ENCODE data around the gene AIFM3. TPM values are rescaled to one million over a fixed set of nuclear protein-coding genes. Genes with fewer than 3 reads are reported as not detected.

Gene AIFM3
- total RNA-seq, 1 experiment from 2014 or later = 2.6 TPM

DNA sequence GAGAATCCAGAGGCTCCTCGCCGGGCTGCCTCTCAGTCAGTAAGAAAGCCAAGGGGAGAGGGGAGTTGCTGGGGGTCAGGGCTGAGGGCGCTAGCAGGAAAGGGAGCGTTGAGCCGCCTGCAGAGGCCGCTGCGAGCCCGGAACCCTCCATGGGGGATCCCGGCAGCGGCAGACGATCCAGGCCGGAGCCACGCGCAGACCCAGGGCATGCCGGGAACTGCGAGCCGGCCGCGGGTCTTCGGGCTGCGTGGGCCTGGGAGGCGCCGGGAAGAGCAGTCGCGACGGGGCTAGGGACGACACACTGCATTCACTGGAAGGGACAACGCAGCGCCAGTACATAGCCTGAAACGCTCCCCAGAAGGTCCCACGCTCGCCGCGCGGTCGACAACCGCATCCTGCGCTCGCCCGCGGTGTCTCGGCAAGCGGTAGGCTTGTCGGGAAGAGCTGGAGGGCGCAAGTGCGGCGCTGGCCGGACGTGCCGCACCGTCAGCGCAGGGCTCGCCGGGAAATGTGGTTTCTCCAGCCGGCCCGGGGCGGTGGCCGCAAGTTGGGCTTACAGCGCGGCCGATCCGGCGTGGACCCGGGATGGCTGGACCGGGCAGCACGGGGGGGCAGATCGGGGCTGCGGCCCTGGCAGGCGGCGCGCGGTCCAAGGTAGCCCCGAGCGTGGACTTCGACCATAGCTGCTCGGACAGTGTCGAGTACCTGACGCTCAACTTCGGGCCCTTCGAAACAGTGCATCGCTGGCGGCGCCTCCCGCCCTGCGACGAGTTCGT, 14.9 kb downstream of the AIFM3 start, which contains the start of gene LZTR1 (continued):
- TF ChIP-seq, protein P1, sequence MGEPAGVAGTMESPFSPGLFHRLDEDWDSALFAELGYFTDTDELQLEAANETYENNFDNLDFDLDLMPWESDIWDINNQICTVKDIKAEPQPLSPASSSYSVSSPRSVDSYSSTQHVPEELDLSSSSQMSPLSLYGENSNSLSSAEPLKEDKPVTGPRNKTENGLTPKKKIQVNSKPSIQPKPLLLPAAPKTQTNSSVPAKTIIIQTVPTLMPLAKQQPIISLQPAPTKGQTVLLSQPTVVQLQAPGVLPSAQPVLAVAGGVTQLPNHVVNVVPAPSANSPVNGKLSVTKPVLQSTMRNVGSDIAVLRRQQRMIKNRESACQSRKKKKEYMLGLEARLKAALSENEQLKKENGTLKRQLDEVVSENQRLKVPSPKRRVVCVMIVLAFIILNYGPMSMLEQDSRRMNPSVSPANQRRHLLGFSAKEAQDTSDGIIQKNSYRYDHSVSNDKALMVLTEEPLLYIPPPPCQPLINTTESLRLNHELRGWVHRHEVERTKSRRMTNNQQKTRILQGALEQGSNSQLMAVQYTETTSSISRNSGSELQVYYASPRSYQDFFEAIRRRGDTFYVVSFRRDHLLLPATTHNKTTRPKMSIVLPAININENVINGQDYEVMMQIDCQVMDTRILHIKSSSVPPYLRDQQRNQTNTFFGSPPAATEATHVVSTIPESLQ (CRISPR knock-in tag; IDR thresholded peaks at IDR 0.05) = no peak
- TF ChIP-seq ZNF232 (CRISPR knock-in tag; IDR thresholded peaks at IDR 0.05) (peak; percentile 77; the same call in 1 of the 2 replicates), SMAD3 (CRISPR knock-in tag; IDR thresholded peaks at IDR 0.05; ENCODE audit: borderline replicate concordance) (0 out of 2 replicates have a peak, but pooled peaks have one; percentile 40), CREB1 (CRISPR knock-in tag; IDR thresholded peaks at IDR 0.05) (peak; percentile 35; the same call in 1 of the 2 replicates), ESRRA (CRISPR knock-in tag; IDR thresholded peaks at IDR 0.05; ENCODE audit: borderline replicate concordance) (peak; percentile 28; the same call in 1 of the 2 replicates), MYBL2 (CRISPR knock-in tag; IDR thresholded peaks at IDR 0.05) (peak; percentile 61; the same call in 1 of the 2 replicates), KAT7 (CRISPR knock-in tag; IDR thresholded peaks at IDR 0.05; ENCODE audit: borderline replicate concordance) (no peak), FOXJ3 (CRISPR knock-in tag; IDR thresholded peaks at IDR 0.05; ENCODE audit: borderline replicate concordance) (no peak), NFYB (CRISPR knock-in tag; conservative IDR thresholded peaks at IDR 0.05; ENCODE audit: low read depth) (0 out of 2 replicates have a peak, but pooled peaks have one; percentile 19), GABPB1 (CRISPR knock-in tag; IDR thresholded peaks at IDR 0.05) (peak; percentile 83), ATF1 (CRISPR knock-in tag; IDR thresholded peaks at IDR 0.05) (no peak), SP1 (CRISPR knock-in tag; conservative IDR thresholded peaks at IDR 0.05) (peak; percentile 76), ZNF416 (CRISPR knock-in tag; IDR thresholded peaks at IDR 0.05) (0 out of 2 replicates have a peak, but pooled peaks have one; percentile 17), FOXK1 (CRISPR knock-in tag; IDR thresholded peaks at IDR 0.05) (peak; percentile 66; the same call in 1 of the 2 replicates), PRRX2 (CRISPR knock-in tag; IDR thresholded peaks at IDR 0.05) (no peak), NFE2L1 (CRISPR knock-in tag; IDR thresholded peaks at IDR 0.05) (peak; percentile 68; the same call in 1 of the 2 replicates), TCF7 (CRISPR knock-in tag; IDR thresholded peaks at IDR 0.05; ENCODE audit: low read depth) (0 out of 2 replicates have a peak, but pooled peaks have one; percentile 30), ZNF219 (CRISPR knock-in tag; IDR thresholded peaks at IDR 0.05; ENCODE audit: borderline replicate concordance) (no peak)
- TF ChIP-seq, protein P2, sequence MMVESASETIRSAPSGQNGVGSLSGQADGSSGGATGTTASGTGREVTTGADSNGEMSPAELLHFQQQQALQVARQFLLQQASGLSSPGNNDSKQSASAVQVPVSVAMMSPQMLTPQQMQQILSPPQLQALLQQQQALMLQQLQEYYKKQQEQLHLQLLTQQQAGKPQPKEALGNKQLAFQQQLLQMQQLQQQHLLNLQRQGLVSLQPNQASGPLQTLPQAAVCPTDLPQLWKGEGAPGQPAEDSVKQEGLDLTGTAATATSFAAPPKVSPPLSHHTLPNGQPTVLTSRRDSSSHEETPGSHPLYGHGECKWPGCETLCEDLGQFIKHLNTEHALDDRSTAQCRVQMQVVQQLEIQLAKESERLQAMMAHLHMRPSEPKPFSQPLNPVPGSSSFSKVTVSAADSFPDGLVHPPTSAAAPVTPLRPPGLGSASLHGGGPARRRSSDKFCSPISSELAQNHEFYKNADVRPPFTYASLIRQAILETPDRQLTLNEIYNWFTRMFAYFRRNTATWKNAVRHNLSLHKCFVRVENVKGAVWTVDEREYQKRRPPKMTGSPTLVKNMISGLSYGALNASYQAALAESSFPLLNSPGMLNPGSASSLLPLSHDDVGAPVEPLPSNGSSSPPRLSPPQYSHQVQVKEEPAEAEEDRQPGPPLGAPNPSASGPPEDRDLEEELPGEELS (CRISPR knock-in tag; IDR thresholded peaks at IDR 0.05) = no peak
- TF ChIP-seq, protein P3, sequence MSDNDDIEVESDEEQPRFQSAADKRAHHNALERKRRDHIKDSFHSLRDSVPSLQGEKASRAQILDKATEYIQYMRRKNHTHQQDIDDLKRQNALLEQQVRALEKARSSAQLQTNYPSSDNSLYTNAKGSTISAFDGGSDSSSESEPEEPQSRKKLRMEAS (CRISPR knock-in tag; IDR thresholded peaks at IDR 0.05) = peak; percentile 98
- TF ChIP-seq, protein P4, sequence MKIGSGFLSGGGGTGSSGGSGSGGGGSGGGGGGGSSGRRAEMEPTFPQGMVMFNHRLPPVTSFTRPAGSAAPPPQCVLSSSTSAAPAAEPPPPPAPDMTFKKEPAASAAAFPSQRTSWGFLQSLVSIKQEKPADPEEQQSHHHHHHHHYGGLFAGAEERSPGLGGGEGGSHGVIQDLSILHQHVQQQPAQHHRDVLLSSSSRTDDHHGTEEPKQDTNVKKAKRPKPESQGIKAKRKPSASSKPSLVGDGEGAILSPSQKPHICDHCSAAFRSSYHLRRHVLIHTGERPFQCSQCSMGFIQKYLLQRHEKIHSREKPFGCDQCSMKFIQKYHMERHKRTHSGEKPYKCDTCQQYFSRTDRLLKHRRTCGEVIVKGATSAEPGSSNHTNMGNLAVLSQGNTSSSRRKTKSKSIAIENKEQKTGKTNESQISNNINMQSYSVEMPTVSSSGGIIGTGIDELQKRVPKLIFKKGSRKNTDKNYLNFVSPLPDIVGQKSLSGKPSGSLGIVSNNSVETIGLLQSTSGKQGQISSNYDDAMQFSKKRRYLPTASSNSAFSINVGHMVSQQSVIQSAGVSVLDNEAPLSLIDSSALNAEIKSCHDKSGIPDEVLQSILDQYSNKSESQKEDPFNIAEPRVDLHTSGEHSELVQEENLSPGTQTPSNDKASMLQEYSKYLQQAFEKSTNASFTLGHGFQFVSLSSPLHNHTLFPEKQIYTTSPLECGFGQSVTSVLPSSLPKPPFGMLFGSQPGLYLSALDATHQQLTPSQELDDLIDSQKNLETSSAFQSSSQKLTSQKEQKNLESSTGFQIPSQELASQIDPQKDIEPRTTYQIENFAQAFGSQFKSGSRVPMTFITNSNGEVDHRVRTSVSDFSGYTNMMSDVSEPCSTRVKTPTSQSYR (CRISPR knock-in tag; IDR thresholded peaks at IDR 0.05) = peak; percentile 84
- TF ChIP-seq, protein P5, sequence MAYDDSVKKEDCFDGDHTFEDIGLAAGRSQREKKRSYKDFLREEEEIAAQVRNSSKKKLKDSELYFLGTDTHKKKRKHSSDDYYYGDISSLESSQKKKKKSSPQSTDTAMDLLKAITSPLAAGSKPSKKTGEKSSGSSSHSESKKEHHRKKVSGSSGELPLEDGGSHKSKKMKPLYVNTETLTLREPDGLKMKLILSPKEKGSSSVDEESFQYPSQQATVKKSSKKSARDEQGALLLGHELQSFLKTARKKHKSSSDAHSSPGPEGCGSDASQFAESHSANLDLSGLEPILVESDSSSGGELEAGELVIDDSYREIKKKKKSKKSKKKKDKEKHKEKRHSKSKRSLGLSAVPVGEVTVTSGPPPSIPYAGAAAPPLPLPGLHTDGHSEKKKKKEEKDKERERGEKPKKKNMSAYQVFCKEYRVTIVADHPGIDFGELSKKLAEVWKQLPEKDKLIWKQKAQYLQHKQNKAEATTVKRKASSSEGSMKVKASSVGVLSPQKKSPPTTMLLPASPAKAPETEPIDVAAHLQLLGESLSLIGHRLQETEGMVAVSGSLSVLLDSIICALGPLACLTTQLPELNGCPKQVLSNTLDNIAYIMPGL (CRISPR knock-in tag; IDR thresholded peaks at IDR 0.05) = peak; percentile 94
- TF ChIP-seq, protein P6, sequence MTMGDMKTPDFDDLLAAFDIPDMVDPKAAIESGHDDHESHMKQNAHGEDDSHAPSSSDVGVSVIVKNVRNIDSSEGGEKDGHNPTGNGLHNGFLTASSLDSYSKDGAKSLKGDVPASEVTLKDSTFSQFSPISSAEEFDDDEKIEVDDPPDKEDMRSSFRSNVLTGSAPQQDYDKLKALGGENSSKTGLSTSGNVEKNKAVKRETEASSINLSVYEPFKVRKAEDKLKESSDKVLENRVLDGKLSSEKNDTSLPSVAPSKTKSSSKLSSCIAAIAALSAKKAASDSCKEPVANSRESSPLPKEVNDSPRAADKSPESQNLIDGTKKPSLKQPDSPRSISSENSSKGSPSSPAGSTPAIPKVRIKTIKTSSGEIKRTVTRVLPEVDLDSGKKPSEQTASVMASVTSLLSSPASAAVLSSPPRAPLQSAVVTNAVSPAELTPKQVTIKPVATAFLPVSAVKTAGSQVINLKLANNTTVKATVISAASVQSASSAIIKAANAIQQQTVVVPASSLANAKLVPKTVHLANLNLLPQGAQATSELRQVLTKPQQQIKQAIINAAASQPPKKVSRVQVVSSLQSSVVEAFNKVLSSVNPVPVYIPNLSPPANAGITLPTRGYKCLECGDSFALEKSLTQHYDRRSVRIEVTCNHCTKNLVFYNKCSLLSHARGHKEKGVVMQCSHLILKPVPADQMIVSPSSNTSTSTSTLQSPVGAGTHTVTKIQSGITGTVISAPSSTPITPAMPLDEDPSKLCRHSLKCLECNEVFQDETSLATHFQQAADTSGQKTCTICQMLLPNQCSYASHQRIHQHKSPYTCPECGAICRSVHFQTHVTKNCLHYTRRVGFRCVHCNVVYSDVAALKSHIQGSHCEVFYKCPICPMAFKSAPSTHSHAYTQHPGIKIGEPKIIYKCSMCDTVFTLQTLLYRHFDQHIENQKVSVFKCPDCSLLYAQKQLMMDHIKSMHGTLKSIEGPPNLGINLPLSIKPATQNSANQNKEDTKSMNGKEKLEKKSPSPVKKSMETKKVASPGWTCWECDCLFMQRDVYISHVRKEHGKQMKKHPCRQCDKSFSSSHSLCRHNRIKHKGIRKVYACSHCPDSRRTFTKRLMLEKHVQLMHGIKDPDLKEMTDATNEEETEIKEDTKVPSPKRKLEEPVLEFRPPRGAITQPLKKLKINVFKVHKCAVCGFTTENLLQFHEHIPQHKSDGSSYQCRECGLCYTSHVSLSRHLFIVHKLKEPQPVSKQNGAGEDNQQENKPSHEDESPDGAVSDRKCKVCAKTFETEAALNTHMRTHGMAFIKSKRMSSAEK (CRISPR knock-in tag; IDR thresholded peaks at IDR 0.05; ENCODE audit: borderline replicate concordance) = peak; percentile 85; the same call in 1 of the 2 replicates

Data from WTC11 (cell line).